Activated CD4-positive, CD25-positive, alpha-beta regulatory T cell treated with anti-CD3 and anti-CD28 coated beads, Interleukin-2, amount 50 U/mL, for 16 hours (primary cell): ENCODE measurements around the gene CACNG5.

Source experiments
- DNase-seq: peaks from one replicate; pipeline ENCODE4 v3.0.0-alpha.2; 2020; ENCODE audit warnings: low read depth, low spot score

Gene CACNG5

GRCh38 chr17:66904760-66905624 is 70.1 kb downstream of the CACNG5 start:
- no peak for DNase-seq

- peak; percentile 8 for DNase-seq
Observed at GRCh38 chr17:66906321-66907278, 71.7 kb downstream of the CACNG5 start.

- DNase-seq = no peak
Observed at GRCh38 chr17:66909804-66910373, 75.0 kb downstream of the CACNG5 start.

- no peak for DNase-seq
Observed at GRCh38 chr17:66910651-66911285, 75.9 kb downstream of the CACNG5 start.

GRCh38 chr17:66915204-66915611 is 80.3 kb downstream of the CACNG5 start:
- no peak for DNase-seq

GRCh38 chr17:66915792-66916191 is 80.9 kb downstream of the CACNG5 start:
- DNase-seq = no peak

- DNase-seq = no peak
Observed at GRCh38 chr17:66916946-66917345, 82.0 kb downstream of the CACNG5 start.

- DNase-seq = no peak
Observed at GRCh38 chr17:66918896-66919295, 84.0 kb downstream of the CACNG5 start.

- DNase-seq = no peak
Observed at GRCh38 chr17:66920435-66920834, 85.5 kb downstream of the CACNG5 start.

GRCh38 chr17:66920950-66921349 is 86.0 kb downstream of the CACNG5 start:
- DNase-seq = no peak

GRCh38 chr17:66923886-66924285 is 89.0 kb downstream of the CACNG5 start:
- no peak for DNase-seq

GRCh38 chr17:66925811-66926500 is 91.0 kb downstream of the CACNG5 start:
- DNase-seq = no peak

GRCh38 chr17:66928949-66929348 is 94.0 kb downstream of the CACNG5 start:
- DNase-seq = no peak

- no peak for DNase-seq
Observed at GRCh38 chr17:66929591-66929990, 94.7 kb downstream of the CACNG5 start.

GRCh38 chr17:66930933-66931332 is 96.0 kb downstream of the CACNG5 start:
- no peak for DNase-seq

- DNase-seq = no peak
Observed at GRCh38 chr17:66932311-66932710, 97.4 kb downstream of the CACNG5 start.

GRCh38 chr17:66934040-66934439 is 99.1 kb downstream of the CACNG5 start:
- DNase-seq = no peak
